ENCODE results near the gene OSBP2. TPM values are rescaled to one million over a fixed set of nuclear protein-coding genes. Genes with fewer than 3 reads are reported as not detected.

Gene OSBP2
- total and polyA plus RNA-seq, 10 of the 15 experiments (the other 5 are each of a cell fraction or from before 2014, with no cell fraction given): 0.11 to 7.7 (median 3.6) TPM

DNA sequence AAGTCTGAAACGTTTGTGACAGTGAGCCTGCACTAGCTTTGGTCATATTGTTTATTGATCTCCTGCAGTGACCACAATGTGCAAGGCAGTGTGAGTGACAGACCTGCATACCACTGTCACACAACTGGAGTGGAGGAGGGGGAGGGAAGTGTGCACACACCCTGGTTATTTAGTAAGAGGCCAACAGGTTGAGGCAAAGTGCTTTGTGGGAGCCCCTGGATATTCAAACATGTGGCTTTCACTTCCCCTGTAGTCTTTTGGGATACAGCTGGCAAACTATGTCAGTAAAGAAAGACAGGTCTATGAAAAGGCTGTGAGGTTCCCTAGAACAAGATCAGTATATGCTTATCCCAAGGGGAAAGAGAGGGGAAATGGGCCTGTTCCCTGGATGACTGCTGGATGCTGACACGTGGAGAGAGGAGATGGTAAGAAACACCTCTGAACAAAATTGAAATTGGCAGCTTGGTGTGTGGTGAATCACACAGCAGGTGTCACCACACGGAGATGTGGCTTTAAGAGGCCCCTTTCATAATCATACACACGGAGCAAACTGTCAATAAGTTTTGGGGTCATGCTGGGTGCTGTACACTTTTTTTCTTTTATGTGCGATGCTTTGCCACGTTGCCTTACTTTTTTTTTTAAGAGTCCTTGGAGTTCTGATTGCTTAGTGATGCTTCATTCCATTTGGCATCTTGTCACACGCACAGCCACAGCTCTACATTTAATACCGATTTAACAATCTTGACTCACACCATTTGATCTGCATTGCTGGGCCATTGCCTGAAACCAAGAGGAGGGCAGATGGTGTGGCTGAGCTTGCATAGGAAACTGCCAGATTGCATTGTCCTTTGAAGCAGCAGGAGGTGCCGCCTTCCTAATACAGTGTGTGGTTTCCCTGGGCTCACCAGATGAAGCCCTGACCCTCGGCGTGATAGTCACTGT, 11.3 kb downstream of the OSBP2 start (continued):
- TF ChIP-seq, protein P1, sequence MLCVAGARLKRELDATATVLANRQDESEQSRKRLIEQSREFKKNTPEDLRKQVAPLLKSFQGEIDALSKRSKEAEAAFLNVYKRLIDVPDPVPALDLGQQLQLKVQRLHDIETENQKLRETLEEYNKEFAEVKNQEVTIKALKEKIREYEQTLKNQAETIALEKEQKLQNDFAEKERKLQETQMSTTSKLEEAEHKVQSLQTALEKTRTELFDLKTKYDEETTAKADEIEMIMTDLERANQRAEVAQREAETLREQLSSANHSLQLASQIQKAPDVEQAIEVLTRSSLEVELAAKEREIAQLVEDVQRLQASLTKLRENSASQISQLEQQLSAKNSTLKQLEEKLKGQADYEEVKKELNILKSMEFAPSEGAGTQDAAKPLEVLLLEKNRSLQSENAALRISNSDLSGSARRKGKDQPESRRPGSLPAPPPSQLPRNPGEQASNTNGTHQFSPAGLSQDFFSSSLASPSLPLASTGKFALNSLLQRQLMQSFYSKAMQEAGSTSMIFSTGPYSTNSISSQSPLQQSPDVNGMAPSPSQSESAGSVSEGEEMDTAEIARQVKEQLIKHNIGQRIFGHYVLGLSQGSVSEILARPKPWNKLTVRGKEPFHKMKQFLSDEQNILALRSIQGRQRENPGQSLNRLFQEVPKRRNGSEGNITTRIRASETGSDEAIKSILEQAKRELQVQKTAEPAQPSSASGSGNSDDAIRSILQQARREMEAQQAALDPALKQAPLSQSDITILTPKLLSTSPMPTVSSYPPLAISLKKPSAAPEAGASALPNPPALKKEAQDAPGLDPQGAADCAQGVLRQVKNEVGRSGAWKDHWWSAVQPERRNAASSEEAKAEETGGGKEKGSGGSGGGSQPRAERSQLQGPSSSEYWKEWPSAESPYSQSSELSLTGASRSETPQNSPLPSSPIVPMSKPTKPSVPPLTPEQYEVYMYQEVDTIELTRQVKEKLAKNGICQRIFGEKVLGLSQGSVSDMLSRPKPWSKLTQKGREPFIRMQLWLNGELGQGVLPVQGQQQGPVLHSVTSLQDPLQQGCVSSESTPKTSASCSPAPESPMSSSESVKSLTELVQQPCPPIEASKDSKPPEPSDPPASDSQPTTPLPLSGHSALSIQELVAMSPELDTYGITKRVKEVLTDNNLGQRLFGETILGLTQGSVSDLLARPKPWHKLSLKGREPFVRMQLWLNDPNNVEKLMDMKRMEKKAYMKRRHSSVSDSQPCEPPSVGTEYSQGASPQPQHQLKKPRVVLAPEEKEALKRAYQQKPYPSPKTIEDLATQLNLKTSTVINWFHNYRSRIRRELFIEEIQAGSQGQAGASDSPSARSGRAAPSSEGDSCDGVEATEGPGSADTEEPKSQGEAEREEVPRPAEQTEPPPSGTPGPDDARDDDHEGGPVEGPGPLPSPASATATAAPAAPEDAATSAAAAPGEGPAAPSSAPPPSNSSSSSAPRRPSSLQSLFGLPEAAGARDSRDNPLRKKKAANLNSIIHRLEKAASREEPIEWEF (IDR thresholded peaks at IDR 0.05; ENCODE audit: insufficient replicate concordance, low read depth, low read length): peak; percentile 91
- no peak for TF ChIP-seq POLR2AphosphoS5 (IDR thresholded peaks at IDR 0.05; ENCODE audit: low read length)
- no peak for TF ChIP-seq CEBPB (IDR thresholded peaks at IDR 0.05; ENCODE audit: borderline replicate concordance in 1 of 2, low read depth in 2 of 2, low read length in 2 of 2)
- TF ChIP-seq JUNB (IDR thresholded peaks at IDR 0.05): peak; percentile 19; the same call in 1 of the 2 replicates
- TF ChIP-seq CBX3 (IDR thresholded peaks at IDR 0.05; ENCODE audit: borderline replicate concordance, low read depth): no peak
- no peak for TF ChIP-seq ZSCAN29 (IDR thresholded peaks at IDR 0.05)
- TF ChIP-seq RUNX3 (IDR thresholded peaks at IDR 0.05; ENCODE audit: low read length): peak; percentile 81
- TF ChIP-seq ETV6 (conservative IDR thresholded peaks at IDR 0.05 in 1 of 2, IDR thresholded peaks at IDR 0.05 in 1 of 2; ENCODE audit: borderline replicate concordance in 1 of 2, low read depth in 1 of 2): no peak
- TF ChIP-seq NR2F1 (conservative IDR thresholded peaks at IDR 0.05): 0 out of 2 replicates have a peak, but pooled peaks have one; percentile 48
- TF ChIP-seq, protein P2, sequence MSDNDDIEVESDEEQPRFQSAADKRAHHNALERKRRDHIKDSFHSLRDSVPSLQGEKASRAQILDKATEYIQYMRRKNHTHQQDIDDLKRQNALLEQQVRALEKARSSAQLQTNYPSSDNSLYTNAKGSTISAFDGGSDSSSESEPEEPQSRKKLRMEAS (IDR thresholded peaks at IDR 0.05; ENCODE audit: low read depth, low read length): 0 out of 2 replicates have a peak, but pooled peaks have one; percentile 2
- peak; percentile 53; the same call in 1 of the 2 replicates for TF ChIP-seq NFIC (IDR thresholded peaks at IDR 0.05; ENCODE audit: low read depth, low read length)
- TF ChIP-seq, protein P3, sequence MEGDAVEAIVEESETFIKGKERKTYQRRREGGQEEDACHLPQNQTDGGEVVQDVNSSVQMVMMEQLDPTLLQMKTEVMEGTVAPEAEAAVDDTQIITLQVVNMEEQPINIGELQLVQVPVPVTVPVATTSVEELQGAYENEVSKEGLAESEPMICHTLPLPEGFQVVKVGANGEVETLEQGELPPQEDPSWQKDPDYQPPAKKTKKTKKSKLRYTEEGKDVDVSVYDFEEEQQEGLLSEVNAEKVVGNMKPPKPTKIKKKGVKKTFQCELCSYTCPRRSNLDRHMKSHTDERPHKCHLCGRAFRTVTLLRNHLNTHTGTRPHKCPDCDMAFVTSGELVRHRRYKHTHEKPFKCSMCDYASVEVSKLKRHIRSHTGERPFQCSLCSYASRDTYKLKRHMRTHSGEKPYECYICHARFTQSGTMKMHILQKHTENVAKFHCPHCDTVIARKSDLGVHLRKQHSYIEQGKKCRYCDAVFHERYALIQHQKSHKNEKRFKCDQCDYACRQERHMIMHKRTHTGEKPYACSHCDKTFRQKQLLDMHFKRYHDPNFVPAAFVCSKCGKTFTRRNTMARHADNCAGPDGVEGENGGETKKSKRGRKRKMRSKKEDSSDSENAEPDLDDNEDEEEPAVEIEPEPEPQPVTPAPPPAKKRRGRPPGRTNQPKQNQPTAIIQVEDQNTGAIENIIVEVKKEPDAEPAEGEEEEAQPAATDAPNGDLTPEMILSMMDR (IDR thresholded peaks at IDR 0.05 in 2 of 3, conservative IDR thresholded peaks at IDR 0.05 in 1 of 3; ENCODE audit: control insufficient read depth in 2 of 3, extremely low read depth in 1 of 3, insufficient read depth in 1 of 3, low read depth in 3 of 3, low read length in 3 of 3): peak in 1 of 3 experiments; percentile 6; a peak in 1 of 6 replicates
- TF ChIP-seq, protein P4, sequence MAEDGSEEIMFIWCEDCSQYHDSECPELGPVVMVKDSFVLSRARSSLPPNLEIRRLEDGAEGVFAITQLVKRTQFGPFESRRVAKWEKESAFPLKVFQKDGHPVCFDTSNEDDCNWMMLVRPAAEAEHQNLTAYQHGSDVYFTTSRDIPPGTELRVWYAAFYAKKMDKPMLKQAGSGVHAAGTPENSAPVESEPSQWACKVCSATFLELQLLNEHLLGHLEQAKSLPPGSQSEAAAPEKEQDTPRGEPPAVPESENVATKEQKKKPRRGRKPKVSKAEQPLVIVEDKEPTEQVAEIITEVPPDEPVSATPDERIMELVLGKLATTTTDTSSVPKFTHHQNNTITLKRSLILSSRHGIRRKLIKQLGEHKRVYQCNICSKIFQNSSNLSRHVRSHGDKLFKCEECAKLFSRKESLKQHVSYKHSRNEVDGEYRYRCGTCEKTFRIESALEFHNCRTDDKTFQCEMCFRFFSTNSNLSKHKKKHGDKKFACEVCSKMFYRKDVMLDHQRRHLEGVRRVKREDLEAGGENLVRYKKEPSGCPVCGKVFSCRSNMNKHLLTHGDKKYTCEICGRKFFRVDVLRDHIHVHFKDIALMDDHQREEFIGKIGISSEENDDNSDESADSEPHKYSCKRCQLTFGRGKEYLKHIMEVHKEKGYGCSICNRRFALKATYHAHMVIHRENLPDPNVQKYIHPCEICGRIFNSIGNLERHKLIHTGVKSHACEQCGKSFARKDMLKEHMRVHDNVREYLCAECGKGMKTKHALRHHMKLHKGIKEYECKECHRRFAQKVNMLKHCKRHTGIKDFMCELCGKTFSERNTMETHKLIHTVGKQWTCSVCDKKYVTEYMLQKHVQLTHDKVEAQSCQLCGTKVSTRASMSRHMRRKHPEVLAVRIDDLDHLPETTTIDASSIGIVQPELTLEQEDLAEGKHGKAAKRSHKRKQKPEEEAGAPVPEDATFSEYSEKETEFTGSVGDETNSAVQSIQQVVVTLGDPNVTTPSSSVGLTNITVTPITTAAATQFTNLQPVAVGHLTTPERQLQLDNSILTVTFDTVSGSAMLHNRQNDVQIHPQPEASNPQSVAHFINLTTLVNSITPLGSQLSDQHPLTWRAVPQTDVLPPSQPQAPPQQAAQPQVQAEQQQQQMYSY (CRISPR knock-in tag; IDR thresholded peaks at IDR 0.05): no peak
- TF ChIP-seq FOXM1 (IDR thresholded peaks at IDR 0.05; ENCODE audit: low read depth, low read length): peak; percentile 19; the same call in 1 of the 2 replicates
- no peak for TF ChIP-seq CHD1 (IDR thresholded peaks at IDR 0.05; ENCODE audit: low read depth, low read length)
- TF ChIP-seq SPI1 (IDR thresholded peaks at IDR 0.05; ENCODE audit: borderline replicate concordance, insufficient read depth, low read depth, low read length): peak; percentile 89
